IMR-90 (cell line): ENCODE results near the gene MARCHF2. TPM values are rescaled to one million over a fixed set of nuclear protein-coding genes. Genes with fewer than 3 reads are reported as not detected.

Source experiments
- ATAC-seq: fragments of 200-7000 bp; cut with Tn5 transposase; 2 replicates; pipeline ENCODE4 v1.9.1; 2020; ENCODE audit warnings: low read depth, mild to moderate bottlenecking, moderate library complexity
- BruUV-seq: library from RNA; stranded (reverse); fragments of 400-500 nt; replicated peaks from 2 replicates; lab custom pipeline; 2021; lab: Mats Ljungman, UMichigan
- CTCF ChIA-PET: fragments of 300-600 bp; formaldehyde crosslinking; extraction: SDS; loops from one replicate; lab custom pipeline; 2021; ENCODE audit warnings: antibody characterized with exemption; lab: Yijun Ruan, JAX
- POLR2A ChIA-PET: fragments of 300-600 bp; sonication (Branson Sonifier 250); formaldehyde crosslinking; loops from one replicate; lab custom pipeline; 2022; ENCODE audit warnings: antibody characterized with exemption; ENCODE audit not compliant: unreplicated experiment; lab: Charles Lee
- DNase-seq: peaks from one replicate; pipeline ENCODE4 v3.0.0; 2013
- H2AFZ ChIP-seq: replicated peaks from 2 replicates; pipeline ENCODE3; 2013; ENCODE audit warnings: low read length, mild to moderate bottlenecking; ENCODE audit not compliant: poor library complexity
- H2AK5ac ChIP-seq: 2 replicates; pipeline ENCODE4 v1.6.1; 2013; ENCODE audit warnings: low read depth, low read length, inconsistent platforms
- H2AK9ac ChIP-seq: replicated peaks from 2 replicates; pipeline ENCODE3; 2013; ENCODE audit warnings: mild to moderate bottlenecking, low read depth, low read length, moderate library complexity; ENCODE audit not compliant: poor library complexity
- H2BK120ac ChIP-seq: 2 replicates; pipeline ENCODE4 v1.6.1; 2013; ENCODE audit warnings: low read depth, low read length, inconsistent platforms
- H2BK15ac ChIP-seq: 3 replicates; pipeline ENCODE4 v1.6.1; 2013; ENCODE audit warnings: low read depth, low read length, inconsistent platforms
- H2BK20ac ChIP-seq: 2 replicates; pipeline ENCODE4 v1.6.1; 2013; ENCODE audit warnings: low read depth, mild to moderate bottlenecking, inconsistent platforms, low read length, moderate library complexity
- H2BK5ac ChIP-seq: 2 replicates; pipeline ENCODE4 v1.6.1; 2013; ENCODE audit warnings: mild to moderate bottlenecking, low read depth, low read length, inconsistent platforms; ENCODE audit not compliant: poor library complexity, severe bottlenecking
- H3K14ac ChIP-seq: replicated peaks from 2 replicates; pipeline ENCODE4 v1.6.1; 2013; ENCODE audit warnings: low read depth, low read length, inconsistent platforms
- H3K18ac ChIP-seq: 2 replicates; pipeline ENCODE4 v1.6.1; 2013; ENCODE audit warnings: low read depth, low read length, control low read depth
- H3K23ac ChIP-seq: 2 replicates; pipeline ENCODE4 v1.6.1; 2013; ENCODE audit warnings: low read depth, low read length, inconsistent platforms
- H3K27ac ChIP-seq: 2 replicates; pipeline ENCODE4 v1.5.1; 2013; ENCODE audit warnings: mild to moderate bottlenecking, control low read depth, low read length; ENCODE audit not compliant: insufficient read depth
- H3K27me3 ChIP-seq: 2 replicates; pipeline ENCODE4 v1.6.1; 2013; ENCODE audit warnings: low read length; ENCODE audit not compliant: control insufficient read depth, insufficient read depth
- H3K36me3 ChIP-seq: 2 replicates; pipeline ENCODE4 v1.6.1; 2013; ENCODE audit warnings: low read length, mixed read lengths; ENCODE audit not compliant: control insufficient read depth, insufficient read depth
- H3K4ac ChIP-seq: 2 replicates; pipeline ENCODE4 v1.6.1; 2013; ENCODE audit warnings: low read depth, low read length, inconsistent platforms
- H3K4me1 ChIP-seq: 2 replicates; pipeline ENCODE4 v1.6.1; 2013; ENCODE audit warnings: low read length, mixed read lengths; ENCODE audit not compliant: control insufficient read depth, insufficient read depth
- H3K4me2 ChIP-seq: 2 replicates; pipeline ENCODE4 v1.6.1; 2013; ENCODE audit warnings: low read depth, mild to moderate bottlenecking, control low read depth, low read length, moderate library complexity
- H3K4me3 ChIP-seq: 2 replicates; pipeline ENCODE4 v1.5.1; 2013; ENCODE audit warnings: low read depth, mild to moderate bottlenecking, control low read depth, low read length, moderate library complexity; ENCODE audit not compliant: insufficient read depth
- H3K56ac ChIP-seq: 2 replicates; pipeline ENCODE4 v1.6.1; 2013; ENCODE audit warnings: low read length, inconsistent platforms; ENCODE audit not compliant: insufficient read depth; ENCODE audit errors: extremely low read depth
- H3K79me1 ChIP-seq, 2 experiments: 2 replicates each; pipeline ENCODE4 v1.6.1; 2013; ENCODE audit warnings: low read length in 2 of 2, inconsistent platforms in 1 of 2, low read depth in 1 of 2
- H3K9ac ChIP-seq: 2 replicates; pipeline ENCODE4 v1.6.1; 2013; ENCODE audit warnings: low read depth, low read length, control low read depth
- H3K9me1 ChIP-seq: 2 replicates; pipeline ENCODE4 v1.6.1; 2013; ENCODE audit warnings: low read length, inconsistent platforms; ENCODE audit not compliant: insufficient read depth
- H3K9me3 ChIP-seq: 2 replicates; pipeline ENCODE4 v1.6.1; 2013; ENCODE audit warnings: low read length; ENCODE audit not compliant: control insufficient read depth, insufficient read depth
- H4K20me1 ChIP-seq: 2 replicates; pipeline ENCODE4 v1.6.1; 2013; ENCODE audit warnings: low read length, inconsistent platforms; ENCODE audit not compliant: insufficient read depth
- H4K5ac ChIP-seq: 2 replicates; pipeline ENCODE4 v1.6.1; 2013; ENCODE audit warnings: mild to moderate bottlenecking, low read depth, low read length, control low read depth
- H4K8ac ChIP-seq, 2 experiments: 2 replicates each; pipeline ENCODE4 v1.6.1; 2013; ENCODE audit warnings: low read depth in 2 of 2, low read length in 2 of 2, control low read depth in 1 of 2, inconsistent platforms in 1 of 2
- H4K91ac ChIP-seq: 2 replicates; pipeline ENCODE4 v1.6.1; 2013; ENCODE audit warnings: low read depth, low read length, inconsistent platforms; ENCODE audit not compliant: insufficient read depth
- BHLHE40 ChIP-seq: fragments of 150-350 bp; IDR thresholded peaks from 2 replicates; pipeline ENCODE4 v1.6.1; 2016; ENCODE audit warnings: mild to moderate bottlenecking, low read depth, low read length
- CEBPB ChIP-seq: IDR thresholded peaks from 2 replicates; pipeline ENCODE4 v1.6.1; 2012; ENCODE audit warnings: low read depth, low read length, improper control_type of control experiment
- CHD1 ChIP-seq: IDR thresholded peaks from 2 replicates; pipeline ENCODE4 v1.6.1; 2012; ENCODE audit warnings: low read depth, low read length, improper control_type of control experiment
- FOS ChIP-seq: fragments of 150-350 bp; IDR thresholded peaks from 2 replicates; pipeline ENCODE4 v1.6.1; 2016; ENCODE audit warnings: low read depth, low read length
- MAFK ChIP-seq: IDR thresholded peaks from 2 replicates; pipeline ENCODE4 v1.6.1; 2012; ENCODE audit warnings: low read depth, low read length, improper control_type of control experiment
- MAZ ChIP-seq: IDR thresholded peaks from 2 replicates; pipeline ENCODE4 v1.6.1; 2012; ENCODE audit warnings: low read depth, mild to moderate bottlenecking, low read length, improper control_type of control experiment, moderate library complexity, borderline replicate concordance
- MXI1 ChIP-seq: IDR thresholded peaks from 2 replicates; pipeline ENCODE4 v1.6.1; 2012; ENCODE audit warnings: low read depth, mild to moderate bottlenecking, low read length, moderate library complexity, borderline replicate concordance
- NFE2L2 ChIP-seq: fragments of 150-350 bp; IDR thresholded peaks from 2 replicates; pipeline ENCODE4 v1.6.1; 2016; ENCODE audit warnings: low read depth, mild to moderate bottlenecking, low read length
- POLR2A ChIP-seq: IDR thresholded peaks from 2 replicates; pipeline ENCODE4 v1.6.1; 2012; ENCODE audit warnings: mild to moderate bottlenecking, low read depth, low read length
- RAD21 ChIP-seq: IDR thresholded peaks from 2 replicates; pipeline ENCODE4 v1.6.1; 2012; ENCODE audit warnings: low read length, improper control_type of control experiment
- RCOR1 ChIP-seq: IDR thresholded peaks from 2 replicates; pipeline ENCODE4 v1.6.1; 2012; ENCODE audit warnings: mild to moderate bottlenecking, low read length, improper control_type of control experiment; ENCODE audit not compliant: insufficient replicate concordance
- RFX5 ChIP-seq: IDR thresholded peaks from 2 replicates; pipeline ENCODE4 v1.8.0; 2012; ENCODE audit warnings: low read depth, mild to moderate bottlenecking, low read length, moderate library complexity
- SMC3 ChIP-seq: fragments of 150-350 bp; IDR thresholded peaks from 2 replicates; pipeline ENCODE4 v1.6.1; 2016; ENCODE audit warnings: low read depth, mild to moderate bottlenecking, antibody characterized with exemption, low read length, moderate library complexity
- WGBS, 2 experiments: methylation state at CpG; one replicate each; pipeline versions ENCODE4 v1.1.5 to v1.1.7; 2013; ENCODE audit warnings: missing lambda C conversion rate in 2 of 2; ENCODE audit not compliant: insufficient read length in 1 of 2; ENCODE audit errors: extremely low coverage in 2 of 2; 5-methylcytosine and 5-hydroxymethylcytosine counted together
- dilution Hi-C: fragments of 300-500 bp; cut with HindIII; formaldehyde crosslinking; loops from one replicate; pipeline ENCODE4 v1.14.3; 2018; ENCODE audit warnings: low sequenced_read_pairs; ENCODE audit not compliant: unreplicated experiment
- in situ Hi-C: fragments of 300-500 bp; cut with MboI; formaldehyde crosslinking; loops from 3 replicates; pipeline ENCODE4 v1.14.3; 2019; ENCODE audit warnings: low sequenced_read_pairs, inconsistent platforms, mixed read lengths
- intact Hi-C: fragments of 100-400 bp; cut with micrococcal nuclease; formaldehyde crosslinking; loops from 2 replicates; pipeline ENCODE4 v1.10.0; 2022
- polyA plus RNA-seq, 3 experiments: library from polyadenylated mRNA; depleted of rRNA; stranded (reverse); fragments of >200 nt; gene quantifications; 2 replicates each; pipeline ENCODE4 v1.2.3, GENCODE V29; 2012; ENCODE audit warnings: low replicate concordance in 1 of 3
- total RNA-seq: library from RNA; depleted of rRNA; stranded (reverse); fragments of >200 nt; gene quantifications from 2 replicates; pipeline ENCODE4 v1.2.3, GENCODE V29; 2012
- TF ChIP-seq, protein P1 (sequence below): fragments of 150-350 bp; IDR thresholded peaks from 2 replicates; pipeline ENCODE4 v1.6.1; 2016; ENCODE audit warnings: low read depth, mild to moderate bottlenecking, low read length, moderate library complexity, borderline replicate concordance
- TF ChIP-seq, protein P2 (sequence below): conservative IDR thresholded peaks from 2 replicates; pipeline ENCODE4 v1.5.1; 2012; ENCODE audit warnings: mild to moderate bottlenecking, low read depth, low read length, improper control_type of control experiment

The MARCHF2 gene
- total and polyA plus RNA-seq, 2 of the 4 experiments (the other 2 are of a cell fraction), result 33.8 to 58.8 TPM

DNA sequence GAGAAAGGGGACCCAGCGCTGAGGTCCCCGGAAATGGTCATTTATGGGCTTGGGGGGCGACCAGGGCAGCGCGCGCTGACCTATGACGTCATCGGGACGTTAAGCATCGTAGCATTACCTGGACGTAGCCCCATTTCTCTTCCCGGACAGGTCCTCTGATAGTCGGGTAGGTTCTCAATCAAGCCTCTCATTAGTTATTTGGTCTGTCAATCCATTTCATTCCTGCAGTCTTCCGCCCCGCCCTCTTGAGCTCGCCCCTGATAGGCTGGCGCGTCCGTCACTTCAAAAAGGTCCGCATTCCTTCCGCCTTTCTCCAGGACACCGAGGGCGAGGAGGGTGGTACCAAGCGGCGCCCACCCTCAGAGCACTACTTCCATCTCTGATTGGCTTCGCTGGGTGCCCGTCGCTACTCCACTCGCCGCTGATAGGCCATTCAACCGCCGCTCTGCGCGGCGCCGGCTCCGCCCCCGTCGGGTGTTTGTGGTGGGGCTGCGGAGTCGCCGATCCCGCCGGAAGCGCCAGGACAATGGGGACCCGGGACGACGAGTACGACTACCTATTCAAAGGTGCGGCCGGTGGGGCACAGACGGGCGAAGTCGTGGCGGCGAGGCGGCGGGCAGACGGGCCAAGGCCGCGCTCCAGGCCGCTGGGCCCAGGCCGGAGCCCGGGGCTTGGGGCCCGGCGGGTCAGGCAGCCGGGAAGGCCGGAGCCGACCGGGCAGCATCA is 23.1 kb upstream of the MARCHF2 start, which contains the start of gene RAB11B:
TSS of gene RAB11B (plus strand) at position 470 of the 726 bp plus-strand sequence. CDS start at position 527, 57 bp downstream.
- Histone ChIP-seq H3K9me3 (no peaks in the 10 kb centered on the region), H2AFZ (peak within 1 kb of the TSS; percentile 95), H2AK9ac (peak within 1 kb of the TSS; percentile 96), H4K91ac (peak within 1 kb of the TSS; percentile 86; the same call in 1 of the 2 replicates), H3K4me2 (peak within 1 kb of the TSS; percentile 77), H2BK15ac (0 out of 3 replicates have a peak within 1 kb of the TSS, but pooled peaks have one; percentile 25), H3K4me3 (peak within 1 kb of the TSS; percentile 72), H3K23ac (no peak within 1 kb of the TSS; the same call in 1 of the 2 replicates), H4K20me1 (peaks cover 39% of the 10 kb centered on the region), H3K79me1 (peaks cover 12 to 44% of the 10 kb centered on the region in 2 experiments; a peak in 3 of 4 replicates), H3K27me3 (no peaks in the 10 kb centered on the region), H2BK5ac (peak within 1 kb of the TSS; percentile 80), H3K9me1 (peaks cover 15% of the 10 kb centered on the region), H2AK5ac (peak within 1 kb of the TSS; percentile 96), H3K18ac (no peak within 1 kb of the TSS; the same call in 1 of the 2 replicates), H3K36me3 (no peaks in the 10 kb centered on the region), H3K4me1 (peaks cover 16% of the 10 kb centered on the region), H4K5ac (peak within 1 kb of the TSS; percentile 47), H3K4ac (peak within 1 kb of the TSS; percentile 91), H2BK120ac (peak within 1 kb of the TSS; percentile 31; the same call in 1 of the 2 replicates), H3K56ac (peak within 1 kb of the TSS; percentile 42), H3K14ac (peak within 1 kb of the TSS; percentile 75), H4K8ac (peak within 1 kb of the TSS; percentile 78 to 91), H3K9ac (peak within 1 kb of the TSS; percentile 71), H3K27ac (peak within 1 kb of the TSS; percentile 86), H2BK20ac (no peak within 1 kb of the TSS)
- peak; percentile 99 for DNase-seq
- ChIA-PET CTCF (interaction anchor here (1.0 kb wide), 1 partner anchor 116 kb away, joined by 3 read pairs; no protein-coding TSS in a partner anchor), POLR2A (interaction anchor here (0.5 to 1.0 kb wide), 2 partner anchors 31 to 462 kb away, joined by 4 to 5 read pairs; no protein-coding TSS in a partner anchor)
- in situ Hi-C loops (no loop called here), intact Hi-C loops (loop anchor here (1.0 kb wide), 1 partner anchor 23 kb away; no protein-coding TSS in a partner anchor), dilution Hi-C loops (no loop called here)
- BruUV-seq, result no TSS peak
- WGBS, 2 experiments, result 0% methylated on average over 28 of the region's 70 CpGs; no CpG with 5 or more reads in 1 of the 2 experiments
- ATAC-seq, result peak; percentile 96
- no peak for TF ChIP-seq MAFK
- TF ChIP-seq SMC3, result no peak
- TF ChIP-seq CHD1, result no peak; the same call in 1 of the 2 replicates
- peak; percentile 83; the same call in 1 of the 2 replicates for TF ChIP-seq FOS
- TF ChIP-seq, protein P1, sequence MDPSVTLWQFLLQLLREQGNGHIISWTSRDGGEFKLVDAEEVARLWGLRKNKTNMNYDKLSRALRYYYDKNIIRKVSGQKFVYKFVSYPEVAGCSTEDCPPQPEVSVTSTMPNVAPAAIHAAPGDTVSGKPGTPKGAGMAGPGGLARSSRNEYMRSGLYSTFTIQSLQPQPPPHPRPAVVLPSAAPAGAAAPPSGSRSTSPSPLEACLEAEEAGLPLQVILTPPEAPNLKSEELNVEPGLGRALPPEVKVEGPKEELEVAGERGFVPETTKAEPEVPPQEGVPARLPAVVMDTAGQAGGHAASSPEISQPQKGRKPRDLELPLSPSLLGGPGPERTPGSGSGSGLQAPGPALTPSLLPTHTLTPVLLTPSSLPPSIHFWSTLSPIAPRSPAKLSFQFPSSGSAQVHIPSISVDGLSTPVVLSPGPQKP, result peak; percentile 87
- no peak for TF ChIP-seq RAD21
- no peak for TF ChIP-seq RCOR1
- no peak for TF ChIP-seq MXI1
- TF ChIP-seq BHLHE40, result no peak
- TF ChIP-seq RFX5, result no peak
- TF ChIP-seq POLR2A, result peak; percentile 87
- TF ChIP-seq MAZ, result peak; percentile 25; the same call in 1 of the 2 replicates
- no peak for TF ChIP-seq CEBPB
- TF ChIP-seq, protein P2, sequence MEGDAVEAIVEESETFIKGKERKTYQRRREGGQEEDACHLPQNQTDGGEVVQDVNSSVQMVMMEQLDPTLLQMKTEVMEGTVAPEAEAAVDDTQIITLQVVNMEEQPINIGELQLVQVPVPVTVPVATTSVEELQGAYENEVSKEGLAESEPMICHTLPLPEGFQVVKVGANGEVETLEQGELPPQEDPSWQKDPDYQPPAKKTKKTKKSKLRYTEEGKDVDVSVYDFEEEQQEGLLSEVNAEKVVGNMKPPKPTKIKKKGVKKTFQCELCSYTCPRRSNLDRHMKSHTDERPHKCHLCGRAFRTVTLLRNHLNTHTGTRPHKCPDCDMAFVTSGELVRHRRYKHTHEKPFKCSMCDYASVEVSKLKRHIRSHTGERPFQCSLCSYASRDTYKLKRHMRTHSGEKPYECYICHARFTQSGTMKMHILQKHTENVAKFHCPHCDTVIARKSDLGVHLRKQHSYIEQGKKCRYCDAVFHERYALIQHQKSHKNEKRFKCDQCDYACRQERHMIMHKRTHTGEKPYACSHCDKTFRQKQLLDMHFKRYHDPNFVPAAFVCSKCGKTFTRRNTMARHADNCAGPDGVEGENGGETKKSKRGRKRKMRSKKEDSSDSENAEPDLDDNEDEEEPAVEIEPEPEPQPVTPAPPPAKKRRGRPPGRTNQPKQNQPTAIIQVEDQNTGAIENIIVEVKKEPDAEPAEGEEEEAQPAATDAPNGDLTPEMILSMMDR, result no peak
- 0 out of 2 replicates have a peak, but pooled peaks have one; percentile 7 for TF ChIP-seq NFE2L2
